Superior temporal gyrus (tissue), 1 donor: ENCODE measurements around the gene CLIC5.

Experiments
- DNase-seq: peaks from one replicate; pipeline ENCODE4 v3.0.0-alpha.2; 2016; ENCODE audit errors: extremely low spot score

CLIC5 gene

DNA sequence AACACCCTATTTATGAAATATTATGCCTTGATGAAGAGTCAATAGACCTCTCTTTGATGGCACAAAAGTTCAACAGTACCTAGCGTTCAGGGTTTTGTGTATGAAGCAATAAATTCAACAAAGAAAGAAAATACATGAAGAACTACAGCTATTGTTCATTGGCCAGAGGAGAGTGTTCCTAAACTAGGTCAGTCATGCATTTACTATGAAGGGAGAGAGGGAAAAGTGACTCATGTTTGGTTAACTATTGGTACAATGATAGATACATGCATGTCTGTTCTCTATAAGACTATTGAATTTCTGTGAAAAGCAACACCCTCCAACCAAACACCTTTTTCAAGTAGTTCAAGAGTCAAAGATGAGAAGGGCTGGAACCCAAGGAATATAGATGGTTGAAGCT lies 50.7 kb downstream of the CLIC5 start:
- DNase-seq: no peak

DNA sequence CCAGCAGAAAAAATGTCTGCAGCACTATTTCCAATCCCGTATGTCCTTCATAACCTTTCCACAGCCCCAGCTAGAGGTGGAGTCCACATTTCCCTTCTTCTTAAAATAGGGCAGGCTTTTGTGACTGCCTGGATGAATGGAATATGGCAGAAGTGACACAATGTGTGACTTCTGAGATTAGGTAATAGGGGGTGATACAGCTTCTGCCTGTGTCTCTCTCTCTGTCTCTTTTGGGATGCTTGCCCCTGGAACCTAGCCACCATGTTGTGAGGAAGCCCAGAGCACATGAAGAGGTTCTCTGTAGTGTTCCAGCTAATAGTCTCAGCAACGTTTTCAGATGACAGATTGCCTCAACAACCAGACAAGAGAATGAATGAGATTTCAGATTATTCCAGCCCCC lies 51.4 kb downstream of the CLIC5 start:
- no peak for DNase-seq

DNA sequence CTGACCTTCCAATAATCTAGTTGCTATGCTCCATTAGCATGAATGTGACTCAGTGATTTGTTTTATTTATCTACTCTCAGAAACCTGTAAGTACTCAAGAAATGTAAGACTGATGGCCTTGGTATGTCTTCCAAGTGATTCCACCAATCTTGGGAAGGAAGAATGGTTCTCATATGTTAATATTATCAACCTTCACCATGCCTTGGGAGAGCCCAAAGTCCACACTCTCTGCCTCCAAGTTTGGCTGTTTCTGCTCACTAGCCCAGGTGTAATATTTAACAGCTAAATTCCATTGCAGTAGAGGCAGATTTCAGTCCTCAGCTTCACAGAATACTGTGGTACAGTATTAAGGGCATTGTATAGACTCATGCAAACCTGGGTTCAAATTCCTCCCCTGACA lies 51.8 kb downstream of the CLIC5 start:
- no peak for DNase-seq

DNA sequence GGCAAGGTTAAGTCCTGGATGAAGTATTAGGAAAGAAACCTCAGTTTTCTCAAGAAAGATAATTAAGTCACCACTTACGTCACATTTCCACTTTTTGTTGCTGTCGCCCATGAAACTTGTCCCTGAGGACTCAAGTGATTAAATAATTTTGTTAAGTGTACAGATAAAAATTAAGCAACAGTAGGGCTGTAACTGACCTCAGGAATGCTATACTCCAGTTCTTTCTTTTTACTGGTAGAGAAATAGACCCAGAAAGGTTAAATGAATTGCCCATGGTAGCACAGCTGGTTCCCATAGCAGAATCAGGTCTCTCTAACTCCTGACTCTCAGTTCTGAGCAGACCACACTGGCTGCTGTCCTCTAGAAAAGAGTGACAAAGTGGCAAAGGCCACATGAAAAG lies 54.5 kb downstream of the CLIC5 start:
- DNase-seq: no peak

DNA sequence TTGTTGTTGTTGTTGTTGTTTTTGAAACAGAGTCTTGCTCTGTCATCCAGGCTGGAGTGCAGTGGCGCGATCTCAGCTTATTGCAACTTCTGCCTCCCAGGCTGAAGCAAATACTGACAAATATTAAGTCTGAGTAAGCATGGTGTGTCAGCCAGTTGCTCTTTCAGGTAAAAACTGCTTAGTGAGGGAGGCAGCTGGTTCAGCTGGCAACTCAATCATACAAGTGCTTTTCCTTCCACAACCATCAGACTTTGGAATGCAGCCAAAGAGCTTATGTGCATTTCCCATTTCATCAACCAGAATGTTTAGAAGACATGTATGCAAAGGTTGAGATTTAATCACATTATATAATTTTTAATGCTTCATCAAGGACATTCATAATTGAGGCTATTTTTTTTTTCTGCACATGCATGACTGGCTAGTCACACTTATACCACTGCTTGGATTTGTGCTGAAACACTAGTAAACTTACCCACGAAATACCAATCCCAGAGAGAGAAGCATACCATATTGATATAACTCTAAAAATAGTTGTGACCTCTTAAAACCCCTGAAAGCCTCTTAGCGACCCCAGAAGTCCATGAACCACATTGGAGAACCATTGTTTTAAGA lies 56.0 kb downstream of the CLIC5 start:
- no peak for DNase-seq

DNA sequence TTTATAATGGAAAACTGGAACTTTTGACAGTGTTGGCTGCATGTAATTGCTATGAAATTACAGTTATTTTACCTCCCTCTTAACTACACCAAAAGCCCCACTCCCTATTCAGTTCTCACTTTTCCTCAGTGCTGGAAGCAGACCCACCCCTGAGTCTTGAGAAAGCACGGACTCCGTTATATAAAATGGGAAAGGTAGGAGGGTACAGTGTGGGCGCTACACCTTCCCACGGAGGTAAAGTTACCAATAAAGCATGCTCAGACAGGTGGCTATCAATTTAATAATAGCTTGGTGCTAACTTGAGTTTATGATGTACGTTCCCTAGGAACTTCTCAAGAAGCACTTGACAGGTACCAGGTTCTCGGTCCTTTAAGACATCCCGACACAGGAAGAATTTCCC lies 59.0 kb downstream of the CLIC5 start:
- DNase-seq: no peak

DNA sequence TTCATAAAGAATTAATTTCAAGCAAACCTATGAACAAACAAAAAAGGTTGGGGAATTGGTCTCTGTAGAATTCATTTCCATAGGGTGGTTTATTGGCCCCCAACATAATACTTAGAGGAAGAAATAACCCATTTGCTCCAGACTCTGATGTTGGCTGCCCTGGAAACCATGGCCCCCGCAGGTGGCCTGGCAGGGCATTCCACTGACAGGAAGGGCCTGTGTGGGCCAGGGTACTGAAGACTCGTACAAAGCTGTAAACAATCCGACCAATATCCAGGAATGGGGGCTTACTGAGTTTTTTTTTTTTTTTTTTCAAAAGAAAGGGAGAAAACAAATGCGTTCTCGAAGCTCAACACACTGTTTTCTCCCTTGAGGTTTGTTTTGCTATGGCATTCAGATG lies 59.5 kb downstream of the CLIC5 start:
- DNase-seq: no peak

DNA sequence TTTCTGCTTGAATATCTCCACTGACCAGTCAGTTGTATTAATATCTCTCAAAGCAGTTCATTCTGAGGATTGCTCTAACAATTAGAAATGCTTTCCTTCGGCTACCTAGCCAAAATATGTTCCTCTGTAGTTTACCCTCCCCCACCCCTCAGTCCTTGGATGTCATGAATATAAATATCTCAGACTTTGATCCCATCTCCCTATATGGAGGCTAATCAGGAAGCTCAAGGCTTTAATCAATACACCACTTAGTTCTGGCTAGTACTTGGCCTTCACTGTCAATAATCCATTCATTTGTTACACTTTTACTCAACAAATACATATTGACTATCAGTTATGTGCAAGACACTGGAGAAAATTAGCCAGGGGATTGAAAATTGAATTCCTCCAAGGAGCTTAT lies 60.1 kb downstream of the CLIC5 start:
- DNase-seq: no peak

DNA sequence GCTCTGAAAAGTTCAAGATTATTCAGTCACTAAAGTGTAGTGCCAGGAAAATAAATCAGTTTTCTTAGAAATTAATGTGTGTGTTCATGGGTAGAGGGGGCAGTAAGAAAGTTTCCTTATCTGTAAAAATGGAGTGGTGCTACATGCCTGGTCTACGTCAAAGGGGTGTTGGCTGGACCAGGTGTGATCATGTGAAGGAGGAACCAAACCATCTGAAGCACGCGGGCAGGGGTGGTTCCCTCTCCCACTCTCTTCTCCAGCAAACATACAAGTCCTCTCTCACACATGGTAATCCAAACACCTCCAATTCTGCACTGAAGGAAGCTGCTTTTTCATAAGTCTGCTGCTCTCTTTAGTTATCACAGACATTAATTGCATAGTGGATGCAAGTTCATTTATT lies 63.1 kb downstream of the CLIC5 start:
- no peak for DNase-seq

DNA sequence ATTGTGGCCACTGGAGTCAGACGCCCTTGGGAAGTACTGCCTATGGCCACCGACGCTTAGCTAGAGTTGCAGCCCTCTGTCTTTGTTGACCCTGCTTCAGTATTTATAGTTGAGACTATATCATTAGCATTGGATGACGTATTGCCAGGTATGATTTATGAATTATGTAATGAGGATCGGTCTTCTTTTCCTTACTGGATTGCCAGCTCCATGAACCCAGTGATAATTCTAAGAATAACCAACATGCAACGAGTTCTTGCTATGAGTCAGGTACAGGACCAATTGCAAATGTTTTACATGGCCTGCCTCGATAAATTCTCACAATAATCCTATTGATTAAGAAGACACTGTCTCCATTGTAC lies 63.5 kb downstream of the CLIC5 start:
- DNase-seq: no peak

DNA sequence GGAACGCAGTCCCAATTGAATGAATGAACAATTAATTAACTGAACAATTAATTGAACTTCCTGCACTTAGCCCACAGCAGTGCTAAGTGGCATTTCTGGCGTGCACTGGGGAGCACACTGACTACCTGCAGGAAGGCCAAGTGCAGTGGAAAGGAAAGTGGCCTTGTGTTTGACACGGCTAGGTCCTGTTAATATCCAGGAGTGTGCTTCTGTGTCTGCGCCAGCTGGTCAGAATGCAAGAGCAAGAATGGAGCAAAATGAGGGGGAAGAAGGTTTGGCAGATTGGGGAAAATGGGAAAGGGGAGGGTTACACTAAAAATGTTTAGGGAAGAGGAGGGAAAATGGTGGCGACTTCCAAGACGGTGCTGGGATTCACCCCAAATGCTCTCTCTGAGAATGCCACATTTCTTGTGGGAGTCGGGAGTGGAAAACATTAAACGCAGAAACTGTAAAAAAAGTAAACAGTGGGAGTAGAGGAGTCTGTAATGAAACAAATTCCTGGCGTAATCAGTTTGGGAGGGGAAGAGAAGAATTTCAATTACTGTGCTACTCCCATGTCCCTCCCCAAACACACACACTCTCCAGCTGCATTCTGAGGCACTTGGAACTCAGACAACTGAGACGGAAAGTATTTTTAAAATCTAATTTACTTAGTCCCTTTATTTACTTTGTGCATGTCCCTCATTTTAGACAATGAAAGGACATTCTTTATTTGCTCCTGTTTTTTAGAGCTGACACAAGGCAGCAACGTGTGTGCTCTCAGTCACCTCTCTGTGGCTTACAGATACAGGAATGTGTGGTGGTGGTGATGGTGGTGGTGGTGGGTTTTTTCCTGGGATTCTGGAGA lies 64.1 kb downstream of the CLIC5 start:
- DNase-seq: no peak

DNA sequence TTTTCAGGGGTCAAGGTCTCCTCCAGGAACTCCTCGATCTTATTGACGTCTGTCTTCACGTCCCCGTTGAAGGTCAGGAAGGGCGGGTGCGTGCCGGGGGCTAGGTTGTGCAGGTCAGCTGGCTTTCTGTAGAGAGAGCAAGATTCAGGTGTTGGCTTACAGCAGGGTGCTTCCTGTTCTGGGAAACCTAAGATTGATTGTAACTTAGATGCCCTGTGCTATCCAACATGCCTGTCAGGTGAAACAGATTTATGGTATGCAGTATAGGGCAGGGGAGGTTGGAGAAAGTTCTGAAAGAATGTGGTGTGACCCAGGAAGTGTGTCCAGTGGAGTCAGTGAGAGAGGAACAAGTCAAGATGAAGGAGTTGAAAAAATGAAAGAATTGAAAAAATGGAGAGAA lies 66.4 kb downstream of the CLIC5 start:
- no peak for DNase-seq

DNA sequence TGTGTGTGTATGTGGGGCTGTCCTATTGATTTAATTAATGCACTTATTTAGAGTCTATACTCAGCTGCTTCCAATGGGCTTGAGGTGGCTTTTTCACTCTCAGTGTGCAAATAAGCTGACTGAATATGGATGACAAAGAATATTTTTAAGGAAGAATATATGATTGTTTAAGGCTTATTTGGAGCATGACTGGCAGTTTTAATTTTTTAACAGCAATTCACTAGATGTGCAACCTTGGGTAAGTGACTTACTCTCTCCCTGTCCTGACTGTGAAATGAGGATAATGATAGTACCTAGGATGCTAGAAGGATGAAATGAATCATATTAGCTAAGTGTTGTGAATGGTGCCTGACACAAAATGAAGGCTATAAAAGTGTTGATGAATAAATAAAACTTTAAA lies 67.9 kb downstream of the CLIC5 start:
- no peak for DNase-seq

DNA sequence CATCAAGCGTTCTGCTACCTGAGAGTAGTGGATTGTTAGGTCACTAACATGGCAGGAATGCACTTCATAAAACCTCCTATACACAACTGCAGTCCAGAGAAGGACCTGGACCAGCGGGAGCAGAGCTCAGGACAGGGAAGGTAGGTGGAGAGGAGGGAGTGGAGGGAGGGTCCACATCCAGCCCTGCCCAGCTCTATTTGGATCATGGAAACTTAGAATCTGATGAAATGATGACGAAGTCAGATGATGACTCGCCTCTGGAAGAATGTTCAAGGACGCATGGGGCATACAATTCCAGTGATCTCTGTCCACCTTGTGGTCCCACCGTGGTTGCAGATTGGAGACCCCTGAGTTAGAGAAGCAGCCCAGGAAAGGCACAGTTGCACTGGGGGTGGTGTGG lies 68.8 kb downstream of the CLIC5 start:
- DNase-seq: no peak

DNA sequence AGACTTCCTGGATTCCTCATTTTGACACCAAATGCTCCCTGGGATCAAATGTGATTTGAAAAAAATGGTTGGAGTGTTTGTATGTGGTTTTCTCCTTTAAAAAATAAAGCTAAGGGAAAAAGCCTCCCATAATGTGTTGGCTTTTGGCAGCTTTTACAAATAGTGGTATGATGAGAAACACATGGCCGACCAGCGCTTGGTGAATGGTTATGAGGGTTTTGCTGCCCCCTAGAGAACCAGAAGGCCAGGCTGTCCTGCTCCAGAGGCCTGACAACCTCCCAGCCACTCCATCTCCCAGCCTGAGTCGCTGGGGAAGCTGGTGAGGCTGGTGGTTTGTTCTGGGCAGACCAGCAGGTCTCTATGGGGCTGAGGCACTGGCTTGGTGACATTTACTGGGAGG lies 69.3 kb downstream of the CLIC5 start:
- no peak for DNase-seq

DNA sequence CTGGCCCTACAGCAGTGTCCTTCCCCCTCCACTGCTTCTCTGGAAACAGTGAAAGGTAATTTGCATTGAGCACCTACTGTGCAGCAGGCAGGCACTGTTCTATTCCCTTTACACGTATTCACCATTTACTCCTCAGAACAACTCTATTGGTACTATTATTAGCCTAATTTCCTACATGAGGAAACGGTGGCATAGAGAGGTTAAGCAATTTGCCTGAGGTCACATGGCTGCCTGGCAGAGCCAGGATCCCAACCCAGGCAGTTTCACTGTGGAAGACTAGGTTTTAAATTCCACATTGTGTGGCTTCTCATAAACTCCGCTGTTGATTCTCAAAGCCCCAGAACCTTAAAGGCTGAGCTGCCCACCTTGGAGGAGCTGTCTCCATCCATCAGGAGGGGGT lies 72.7 kb downstream of the CLIC5 start:
- DNase-seq: no peak

DNA sequence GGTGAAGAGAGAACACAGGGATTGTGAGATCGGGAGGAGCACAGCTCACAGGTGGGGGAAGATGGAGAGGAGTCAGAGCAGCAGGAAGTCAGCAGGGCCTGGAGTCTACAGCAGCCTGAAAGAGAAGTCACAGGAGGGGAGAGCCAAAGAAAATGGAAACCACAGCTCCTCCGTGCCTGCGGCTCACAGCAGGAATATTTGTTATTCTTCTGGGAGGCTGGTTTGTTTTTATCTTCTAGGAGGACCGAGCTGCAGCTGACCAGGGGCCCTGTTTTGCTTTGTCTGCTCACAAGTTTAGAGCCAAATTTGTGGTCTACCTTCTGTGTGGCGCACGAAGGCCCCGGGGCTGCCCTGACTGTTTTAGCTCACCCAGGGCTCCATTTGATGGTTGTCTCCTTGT lies 81.8 kb downstream of the CLIC5 start:
- no peak for DNase-seq

DNA sequence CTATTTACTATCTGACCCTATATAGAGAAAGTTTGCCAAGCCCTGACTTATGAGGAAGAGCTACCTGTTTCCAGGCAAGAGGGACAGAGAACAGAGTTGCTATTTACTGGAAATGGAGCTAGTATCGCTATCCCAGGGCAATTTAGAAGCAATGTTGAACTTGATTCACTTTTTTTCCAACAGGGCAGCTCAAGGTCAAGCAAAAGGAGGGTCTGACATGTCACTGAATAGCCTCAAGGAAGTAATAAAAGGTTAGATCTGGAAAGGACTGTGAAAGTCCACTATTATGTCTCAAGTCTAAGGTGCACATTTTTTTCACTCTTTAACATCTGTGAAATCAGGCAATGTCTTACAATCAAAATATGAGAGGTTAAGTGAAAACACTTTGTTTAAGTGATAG lies 84.4 kb downstream of the CLIC5 start:
- DNase-seq: no peak

DNA sequence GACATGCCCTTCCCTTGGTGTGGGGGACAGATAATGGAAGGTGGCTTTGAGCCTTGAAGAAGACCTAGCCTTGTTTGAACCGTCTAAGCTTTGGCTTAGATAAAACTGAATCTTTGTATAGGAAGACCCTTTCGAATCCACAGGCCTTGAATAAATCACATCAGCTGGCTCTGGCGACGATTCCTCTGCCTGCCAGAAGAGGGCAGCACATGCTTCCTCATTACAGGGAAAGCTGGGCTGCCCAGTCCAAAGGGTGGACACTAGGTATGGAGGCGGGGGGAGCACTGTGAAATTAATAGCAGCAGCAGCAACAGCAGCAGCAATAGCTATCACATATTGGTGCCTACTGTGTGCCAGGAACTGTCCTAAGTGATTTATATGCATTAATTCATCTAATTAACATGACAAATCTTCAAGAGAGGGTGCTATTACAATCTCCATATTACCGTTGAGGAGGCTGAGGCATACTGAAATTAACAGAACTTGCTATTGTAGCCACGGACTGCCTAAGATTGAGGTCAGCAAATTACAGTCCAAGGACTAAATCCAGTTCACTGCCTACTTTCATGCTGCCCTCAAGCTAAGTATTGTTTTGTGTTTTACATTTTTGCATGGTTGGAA lies 85.1 kb downstream of the CLIC5 start:
- peak; percentile 83 for DNase-seq

DNA sequence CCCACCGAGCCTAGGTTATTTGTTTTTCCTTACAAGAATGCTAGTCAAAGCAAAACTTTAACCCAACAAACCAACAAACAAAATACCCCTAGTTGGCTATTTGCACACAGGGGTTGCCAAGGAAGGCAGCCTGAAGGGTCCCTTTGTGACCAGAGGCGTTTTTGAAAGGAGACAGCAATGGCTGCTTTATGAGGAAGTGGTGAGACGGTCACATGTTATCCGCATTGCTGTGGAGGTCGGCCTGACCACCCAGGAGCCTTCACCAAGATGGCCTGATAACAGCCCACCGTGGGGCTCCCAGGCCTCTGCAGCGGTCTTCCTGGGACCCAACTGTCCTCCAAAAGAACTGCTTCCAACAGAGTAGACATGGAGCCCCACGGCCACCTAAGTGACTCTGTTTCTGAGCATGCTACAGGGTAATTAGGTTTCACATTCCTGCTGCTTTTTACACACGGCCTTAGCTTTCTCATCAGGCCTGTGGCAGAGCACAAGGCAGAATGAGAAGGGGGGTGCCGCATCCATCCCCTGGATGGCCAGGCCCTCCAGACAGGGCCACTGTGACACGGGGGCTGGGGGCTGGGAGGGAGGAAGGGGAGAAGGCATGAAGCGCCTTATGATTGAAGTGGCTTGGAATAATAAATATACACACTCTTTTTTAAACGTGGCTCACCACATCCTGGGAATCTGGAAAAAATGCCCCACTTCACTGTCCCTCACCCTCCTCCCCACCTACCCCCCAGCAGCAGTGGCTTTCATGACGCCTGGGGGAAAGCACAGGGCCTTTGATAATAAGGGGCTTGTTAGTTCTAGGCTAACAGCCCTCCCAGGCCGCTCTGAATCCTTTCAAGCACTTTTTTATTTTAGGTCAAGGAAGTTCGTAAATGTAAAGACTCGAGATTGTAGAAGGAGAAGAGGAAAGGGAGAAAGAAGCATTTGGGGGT lies 86.0 kb downstream of the CLIC5 start:
- no peak for DNase-seq

DNA sequence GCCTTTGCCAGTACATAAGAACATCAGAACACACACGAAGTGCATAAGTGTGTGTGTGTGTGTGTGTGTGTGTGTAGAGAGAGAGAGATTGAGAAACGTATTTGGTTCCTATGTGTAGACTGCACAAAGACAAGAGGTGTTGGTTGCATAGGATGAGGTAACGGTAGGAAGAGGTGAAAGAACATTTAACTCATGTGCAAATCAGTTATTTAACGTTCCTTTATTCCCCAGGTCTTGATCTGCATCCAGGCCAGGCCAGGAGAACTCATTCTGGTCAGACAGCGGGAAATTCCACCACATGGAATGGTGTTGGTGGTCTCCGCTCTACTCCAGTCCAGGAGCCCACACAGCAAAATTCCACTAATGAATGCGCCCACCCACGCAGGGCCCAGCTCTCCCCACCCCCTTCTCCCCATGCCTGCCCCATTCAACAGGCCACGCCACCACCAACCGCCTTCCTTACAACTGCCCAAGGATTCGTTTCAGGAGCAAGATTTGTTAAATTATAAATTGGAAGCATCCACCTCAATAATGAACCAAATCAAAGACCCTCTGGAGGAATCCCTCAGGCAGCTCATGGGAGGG lies 86.8 kb downstream of the CLIC5 start:
- no peak for DNase-seq
